Prostate gland (tissue), 2 donors: ENCODE results near the gene INPP4B.

Experiments used
- CTCF ChIP-seq, 4 experiments: fragments of 200-600 bp in 2 of 4; fragments of 450-650 bp in 2 of 4; sonication (generic) in 2 of 4; IDR thresholded peaks; 1 replicate in 3 of 4; 2 replicates in 1 of 4; pipeline ENCODE4 v1.5.1; 2016 to 2019; ENCODE audit warnings: antibody characterized with exemption in 4 of 4, mild to moderate bottlenecking in 2 of 4, moderate library complexity in 2 of 4
- POLR2A ChIP-seq: fragments of 450-650 bp; IDR thresholded peaks from one replicate; pipeline ENCODE4 v1.6.1; 2016; ENCODE audit warnings: antibody characterized with exemption, mild to moderate bottlenecking
- POLR2AphosphoS5 ChIP-seq: sonication (generic); formaldehyde crosslinking; IDR thresholded peaks from one replicate; pipeline ENCODE4 v1.6.1; 2017; ENCODE audit warnings: antibody characterized with exemption

- no peak for TF ChIP-seq POLR2AphosphoS5
- TF ChIP-seq CTCF (IDR thresholded peaks at IDR 0.05): no peak
- no peak for TF ChIP-seq POLR2A
Measured at GRCh38 chr4:142557239-142557801, 288.8 kb downstream of the INPP4B start.
